Mammary epithelial cell (primary cell): ENCODE measurements around the gene ZFP69.

Experiments used
- CTCF ChIP-seq, 2 donors: IDR thresholded peaks in 1 of 2; conservative IDR thresholded peaks in 1 of 2; 2 replicates each; pipeline ENCODE4 v1.5.1; 2011 to 2012; ENCODE audit warnings: inconsistent platforms in 2 of 2, low read length in 2 of 2, mild to moderate bottlenecking in 2 of 2, control low read depth in 1 of 2, low read depth in 1 of 2; ENCODE audit not compliant: insufficient read depth in 1 of 2; ENCODE audit errors: extremely low read depth in 1 of 2
- EZH2 ChIP-seq: IDR thresholded peaks from 2 replicates; pipeline ENCODE4 v1.6.1; 2012; ENCODE audit warnings: low read length, inconsistent platforms, borderline replicate concordance

- TF ChIP-seq CTCF (conservative IDR thresholded peaks at IDR 0.05 in 1 of 2, IDR thresholded peaks at IDR 0.05 in 1 of 2; ENCODE audit: extremely low read depth in 1 of 2, insufficient read depth in 1 of 2, low read depth in 1 of 2, low read length in 2 of 2) (no peak), EZH2 (no peak)
These were observed 2.1 kb downstream of the ZFP69 start for GRCh38 chr1:40479156-40479555.
